HCT116 (cell line): ENCODE data around the gene SLC1A4. TPM values are rescaled to one million over a fixed set of nuclear protein-coding genes. Genes with fewer than 3 reads are reported as not detected.
A peak's percentile ranks its signal among the peaks of the same experiment; 100 is the strongest.

Source experiments
- ATAC-seq: fragments of 200-7000 bp; cut with Tn5 transposase; 2 replicates; pipeline ENCODE4 v1.9.1; 2020; ENCODE audit warnings: mild to moderate bottlenecking, moderate library complexity
- BruUV-seq: library from RNA; stranded (reverse); fragments of 400-500 nt; replicated peaks from 2 replicates; lab custom pipeline; 2021; lab: Mats Ljungman, UMichigan
- CTCF ChIA-PET: fragments of 300-600 bp; sonication (Branson Sonifier 250); formaldehyde crosslinking; loops from one replicate; lab custom pipeline; 2021; ENCODE audit warnings: antibody characterized with exemption; lab: Charles Lee
- POLR2A ChIA-PET: fragments of 300-600, 350-600 bp; sonication (Branson Sonifier 250); formaldehyde crosslinking; loops from one replicate; lab custom pipeline; 2021; ENCODE audit warnings: antibody characterized with exemption; lab: Charles Lee
- RAD21 ChIA-PET, 2 experiments: fragments of 300-600 bp; sonication (Branson Sonifier 250); formaldehyde crosslinking; loops; one replicate each; lab custom pipeline; 2023; ENCODE audit warnings: low total read pairs in 2 of 2; ENCODE audit not compliant: uncharacterized antibody in 2 of 2, unreplicated experiment in 2 of 2, low non-redundant PET in 1 of 2; lab: Charles Lee
- DNase-seq: peaks from one replicate; pipeline ENCODE4 v3.0.0-alpha.2; 2010; ENCODE audit warnings: low read depth, low spot score
- H2AFZ ChIP-seq: fragments of 200-600 bp; shearing (Covaris generic), sonication (generic); 2 replicates; pipeline ENCODE4 v1.6.1; 2017; ENCODE audit warnings: low read depth, mixed run types, mixed read lengths, antibody characterized with exemption, low read length; ENCODE audit not compliant: poor library complexity, severe bottlenecking
- H3K27ac ChIP-seq: 2 replicates; pipeline ENCODE4 v1.5.1; 2012; ENCODE audit warnings: low read depth, low read length
- H3K27me3 ChIP-seq: fragments of 200-600 bp; sonication (generic); 2 replicates; pipeline ENCODE4 v1.6.1; 2016; ENCODE audit warnings: mixed run types, low read length, mixed read lengths; ENCODE audit not compliant: insufficient read depth
- H3K36me3 ChIP-seq, 2 experiments: fragments of 200-500 bp in 1 of 2; fragments of 200-600 bp in 1 of 2; sonication (Bioruptor generic) in 1 of 2; sonication (generic) in 1 of 2; 2 replicates each; pipeline versions ENCODE4 v1.5.1 to v1.6.1; 2014 to 2016; ENCODE audit warnings: low read length in 2 of 2, inconsistent platforms in 1 of 2, mixed read lengths in 1 of 2, mixed run types in 1 of 2; ENCODE audit not compliant: insufficient read depth in 2 of 2, control insufficient read depth in 1 of 2
- H3K4me1 ChIP-seq, 2 experiments: fragments of 200-600 bp in 1 of 2; sonication (generic) in 1 of 2; 2 replicates each; pipeline versions ENCODE4 v1.5.1 to v1.6.1; 2012 to 2017; ENCODE audit warnings: low read length in 2 of 2, inconsistent platforms in 1 of 2, mild to moderate bottlenecking in 1 of 2, mixed read lengths in 1 of 2, mixed run types in 1 of 2, moderate library complexity in 1 of 2; ENCODE audit not compliant: insufficient read depth in 2 of 2, control insufficient read depth in 1 of 2
- H3K4me2 ChIP-seq: fragments of 200-600 bp; sonication (generic); 2 replicates; pipeline ENCODE4 v1.6.1; 2017; ENCODE audit warnings: mixed run types, low read length, mixed read lengths
- H3K4me3 ChIP-seq, 2 experiments: fragments of 200-600 bp in 1 of 2; sonication (generic) in 1 of 2; replicated peaks in 1 of 2; 2 replicates each; pipeline ENCODE4 v1.5.1; 2011 to 2016; ENCODE audit warnings: low read length in 2 of 2, control low read depth in 1 of 2, low read depth in 1 of 2, mild to moderate bottlenecking in 1 of 2, mixed read lengths in 1 of 2, mixed run types in 1 of 2
- H3K79me2 ChIP-seq: fragments of 200-600 bp; sonication (generic); 2 replicates; pipeline ENCODE4 v1.6.1; 2017; ENCODE audit warnings: mild to moderate bottlenecking, mixed run types, low read length, moderate library complexity, mixed read lengths; ENCODE audit not compliant: insufficient read depth
- H3K9ac ChIP-seq: fragments of 200-600 bp; sonication (generic); 2 replicates; pipeline ENCODE4 v1.6.1; 2016; ENCODE audit warnings: low read length, mixed read lengths
- H3K9me2 ChIP-seq: fragments of 200-600 bp; sonication (generic), shearing (Covaris generic); 2 replicates; pipeline ENCODE4 v1.6.1; 2017; ENCODE audit warnings: mixed run types, mild to moderate bottlenecking, moderate library complexity; ENCODE audit not compliant: insufficient read depth
- H3K9me3 ChIP-seq, 2 experiments: fragments of 200-500 bp in 1 of 2; fragments of 200-600 bp in 1 of 2; sonication (Bioruptor generic) in 1 of 2; sonication (generic) in 1 of 2; 2 replicates each; pipeline ENCODE4 v1.6.1; 2014 to 2017; ENCODE audit warnings: low read length in 2 of 2, mixed read lengths in 2 of 2, inconsistent platforms in 1 of 2, low read depth in 1 of 2, mild to moderate bottlenecking in 1 of 2, mixed run types in 1 of 2, moderate library complexity in 1 of 2; ENCODE audit not compliant: control insufficient read depth in 1 of 2, insufficient read depth in 1 of 2
- H4K20me1 ChIP-seq: fragments of 200-600 bp; sonication (generic), shearing (Covaris generic); 2 replicates; pipeline ENCODE4 v1.6.1; 2017; ENCODE audit warnings: mixed run types, mild to moderate bottlenecking, moderate library complexity; ENCODE audit not compliant: insufficient read depth
- CEBPB ChIP-seq: IDR thresholded peaks from 2 replicates; pipeline ENCODE4 v1.6.1; 2012; ENCODE audit warnings: low read depth
- EZH2phosphoT487 ChIP-seq: fragments of 200-600 bp; IDR thresholded peaks from 2 replicates; pipeline ENCODE4 v1.6.1; 2018; ENCODE audit warnings: antibody characterized with exemption, borderline replicate concordance
- MAX ChIP-seq: IDR thresholded peaks from 2 replicates; pipeline ENCODE4 v1.6.1; 2012
- POLR2A ChIP-seq: IDR thresholded peaks from 2 replicates; pipeline ENCODE4 v1.7.0; 2011; ENCODE audit warnings: borderline replicate concordance; ENCODE audit not compliant: insufficient read depth, insufficient read length; ENCODE audit errors: extremely low read depth
- POLR2AphosphoS5 ChIP-seq: IDR thresholded peaks from 2 replicates; pipeline ENCODE4 v1.6.1; 2011; ENCODE audit warnings: mild to moderate bottlenecking, low read depth, low read length, moderate library complexity
- RAD21 ChIP-seq: IDR thresholded peaks from 2 replicates; pipeline ENCODE4 v1.6.1; 2012; ENCODE audit warnings: low read depth, mild to moderate bottlenecking
- SIN3A ChIP-seq: IDR thresholded peaks from 2 replicates; pipeline ENCODE4 v1.6.1; 2012; ENCODE audit warnings: low read depth
- SP1 ChIP-seq: IDR thresholded peaks from 2 replicates; pipeline ENCODE4 v1.6.1; 2012; ENCODE audit warnings: low read depth
- TCF7L2 ChIP-seq: IDR thresholded peaks from 2 replicates; pipeline ENCODE4 v1.7.0; 2011; ENCODE audit warnings: borderline replicate concordance, inconsistent platforms; ENCODE audit not compliant: insufficient read depth, insufficient read length; ENCODE audit errors: extremely low read depth
- ZFX ChIP-seq: fragments of 450-650 bp; IDR thresholded peaks from 2 replicates; pipeline ENCODE4 v1.6.1; 2017
- intact Hi-C: fragments of 100-400 bp; cut with micrococcal nuclease; formaldehyde crosslinking; loops from 2 replicates; pipeline ENCODE4 v1.10.0; 2022
- total RNA-seq: library from RNA; stranded (reverse); gene quantifications from one replicate; pipeline ENCODE4 v1.2.1, GENCODE V29; 2021; ENCODE audit not compliant: unreplicated experiment

The SLC1A4 gene
- total RNA-seq, 1 experiment from 2014 or later, result 9.2 TPM

DNA sequence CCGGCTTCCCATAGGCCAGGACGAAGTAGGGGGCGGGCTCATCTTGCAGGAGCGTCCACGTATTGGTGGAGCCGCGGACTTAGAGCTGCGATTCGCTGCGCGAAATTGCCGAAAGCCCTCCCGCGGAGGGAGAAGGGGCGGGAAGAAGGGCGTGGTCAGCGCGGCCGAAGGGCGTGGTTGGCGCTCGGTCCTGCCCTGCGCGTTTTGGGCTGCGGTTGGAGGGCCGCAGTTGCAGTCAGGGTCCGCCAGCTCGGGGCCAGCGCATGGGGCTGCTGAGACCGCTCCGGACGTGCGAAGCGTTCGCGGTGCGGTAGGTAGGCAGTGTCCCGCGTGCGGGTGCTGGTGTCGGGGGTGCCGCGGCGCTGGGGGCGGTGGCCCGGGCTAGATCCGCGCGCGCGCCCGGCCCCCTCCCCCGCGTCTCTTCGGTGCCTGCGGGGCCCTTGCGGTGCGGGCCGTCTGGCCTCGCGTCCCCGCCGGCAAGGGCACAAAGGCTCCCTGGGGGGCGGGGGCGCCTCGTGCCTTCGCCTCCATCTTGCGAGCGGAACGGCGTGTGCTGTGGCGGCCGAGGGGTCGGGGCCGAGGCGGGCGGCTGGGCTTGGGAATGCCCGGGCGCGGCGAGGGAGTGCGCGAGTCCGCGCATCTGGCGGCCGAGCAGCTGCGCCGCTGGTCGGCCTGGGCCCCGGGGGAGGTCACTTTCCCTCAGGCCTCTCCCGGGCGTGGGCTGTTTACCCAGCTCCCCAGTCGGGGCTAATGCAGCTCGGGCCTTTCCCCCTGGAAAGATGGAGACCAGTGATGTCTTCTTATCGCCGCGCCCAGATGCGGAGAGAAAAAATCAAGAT lies 67.2 kb downstream of the SLC1A4 start, which contains the start of gene CEP68:
CEP68 (plus strand) TSS at position 202 of the 839 bp plus-strand sequence. CDS start 13,029 bp downstream, outside the sequence.
- ChIA-PET CTCF (interaction anchor here (1.0 to 1.4 kb wide), 5 partner anchors 8 to 141 kb away, joined by 3 to 11 read pairs (median 4); no protein-coding TSS in a partner anchor), RAD21 (interaction anchor here (0.6 to 1.4 kb wide), 3 partner anchors 107 to 139 kb away, joined by 3 to 8 read pairs (median 3); no protein-coding TSS in a partner anchor), POLR2A (interaction anchor here (0.8 to 1.9 kb wide), 6 partner anchors 8 to 74 kb away, joined by 3 to 9 read pairs (median 4); partner anchors contain the start of gene RAB1A)
- peak; percentile 96 for ATAC-seq
- Histone ChIP-seq H3K27me3 (no peaks in the 10 kb centered on the region), H3K36me3 (no peaks in the 10 kb centered on the region), H3K9me3 (no peaks in the 10 kb centered on the region), H3K4me2 (peak within 1 kb of the TSS; percentile 98), H3K4me3 (peak within 1 kb of the TSS; percentile 67 to 70), H4K20me1 (no peaks in the 10 kb centered on the region), H2AFZ (peak within 1 kb of the TSS; percentile 48), H3K79me2 (peaks cover 35% of the 10 kb centered on the region), H3K4me1 (peaks cover 6 to 21% of the 10 kb centered on the region in 2 experiments; a peak in 3 of 4 replicates), H3K9me2 (no peaks in the 10 kb centered on the region), H3K9ac (peak within 1 kb of the TSS; percentile 74), H3K27ac (peak within 1 kb of the TSS; percentile 65; the same call in 1 of the 2 replicates)
- BruUV-seq, result no TSS peak
- TF ChIP-seq MAX (peak; percentile 67), POLR2AphosphoS5 (peak; percentile 92), SIN3A (peak; percentile 42; the same call in 1 of the 2 replicates), ZFX (peak; percentile 89), CEBPB (no peak), EZH2phosphoT487 (no peak), POLR2A (peak; percentile 72), RAD21 (no peak), SP1 (peak; percentile 96), TCF7L2 (peak; percentile 20)
- peak; percentile 93 for DNase-seq
- intact Hi-C loops, result loop anchor here (5.0 to 10.0 kb wide), 2 partner anchors 139 to 378 kb away; partner anchors contain the start of gene SPRED2
